Hematopoietic multipotent progenitor cell treated with erythropoietin and hydrocortisone succinate and interleukin-3 and kit ligand, for 8 days (in vitro differentiated cells): Measurements from ENCODE around the gene FTO.

Source experiments
- DNase-seq: peaks from one replicate; pipeline ENCODE4 v3.0.0-alpha.2; 2015

Gene FTO

DNA sequence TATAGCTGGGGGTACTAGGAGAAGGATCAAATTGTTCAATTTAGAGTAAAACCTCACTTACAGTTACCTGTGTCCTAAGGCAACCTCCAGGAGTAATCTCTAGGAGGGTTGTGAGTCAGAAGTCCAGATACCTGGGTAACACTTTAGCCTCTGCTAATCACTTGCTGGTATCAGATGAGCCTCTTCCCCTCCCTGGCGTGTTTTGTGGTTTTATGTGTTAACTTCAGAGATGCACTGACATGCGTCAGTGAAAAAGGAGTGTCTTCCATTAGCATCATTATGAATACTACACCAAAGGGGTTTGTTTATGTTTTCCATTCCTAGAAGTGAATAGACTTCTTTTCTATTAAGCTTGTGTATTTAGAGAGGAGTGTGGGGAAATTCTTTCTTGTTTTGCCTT lies 208.2 kb downstream of the FTO start:
- no peak for DNase-seq

DNA sequence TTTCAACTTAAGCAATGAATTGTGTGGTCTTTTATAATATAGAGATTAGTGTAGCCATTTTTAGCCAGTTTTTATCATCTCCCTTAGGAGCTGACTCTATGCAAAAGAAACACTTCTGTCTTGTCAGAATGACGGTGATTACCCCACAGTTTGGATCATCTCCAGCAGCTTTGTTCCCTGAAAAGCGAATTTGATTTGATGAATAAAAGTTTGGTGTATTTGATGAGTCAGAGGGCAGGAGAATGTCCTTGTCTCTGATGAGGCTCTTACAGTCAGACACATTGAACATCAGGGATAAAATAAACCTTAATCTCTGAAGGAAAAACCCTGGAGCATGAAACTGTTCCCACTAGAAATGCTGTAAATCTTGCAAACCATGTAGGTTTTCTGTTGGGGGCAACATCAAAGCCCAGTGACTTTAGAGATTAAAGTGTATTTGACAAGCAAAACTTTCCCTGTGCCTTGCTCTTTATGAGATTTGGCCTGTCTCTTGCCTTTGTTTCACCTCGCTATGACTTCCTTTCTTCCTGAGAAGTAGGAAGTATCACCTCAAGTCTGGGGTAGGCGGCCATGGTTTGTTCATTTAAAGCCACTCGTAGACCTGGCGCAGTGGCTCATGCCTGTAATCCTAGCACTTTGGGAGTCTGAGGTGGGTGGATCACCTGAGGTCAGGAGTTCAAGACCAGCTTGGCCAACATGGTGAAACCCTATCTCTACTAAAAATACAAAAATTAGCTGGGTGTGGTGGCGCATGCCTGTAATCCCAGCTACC lies 209.3 kb downstream of the FTO start:
- no peak for DNase-seq

DNA sequence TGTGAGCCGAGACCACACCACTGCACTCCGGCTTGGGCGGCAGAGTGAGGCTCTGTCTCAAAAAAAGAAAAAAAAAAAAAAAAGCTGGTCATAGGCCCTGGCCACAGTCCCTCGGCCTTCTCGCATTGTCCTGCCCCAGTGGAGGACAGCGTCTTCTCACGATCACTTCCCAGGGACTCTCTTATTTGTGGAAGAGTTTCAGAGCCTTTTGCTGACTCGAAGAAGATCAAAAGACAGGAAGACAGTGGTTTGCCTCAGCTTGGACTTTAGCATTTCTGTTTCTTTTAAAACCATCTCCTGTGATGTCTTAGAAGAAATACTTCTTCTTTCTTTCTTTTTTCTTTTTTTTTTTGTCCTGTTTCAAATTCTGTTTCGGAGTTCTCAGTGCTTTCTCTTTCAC lies 210.0 kb downstream of the FTO start:
- no peak for DNase-seq

DNA sequence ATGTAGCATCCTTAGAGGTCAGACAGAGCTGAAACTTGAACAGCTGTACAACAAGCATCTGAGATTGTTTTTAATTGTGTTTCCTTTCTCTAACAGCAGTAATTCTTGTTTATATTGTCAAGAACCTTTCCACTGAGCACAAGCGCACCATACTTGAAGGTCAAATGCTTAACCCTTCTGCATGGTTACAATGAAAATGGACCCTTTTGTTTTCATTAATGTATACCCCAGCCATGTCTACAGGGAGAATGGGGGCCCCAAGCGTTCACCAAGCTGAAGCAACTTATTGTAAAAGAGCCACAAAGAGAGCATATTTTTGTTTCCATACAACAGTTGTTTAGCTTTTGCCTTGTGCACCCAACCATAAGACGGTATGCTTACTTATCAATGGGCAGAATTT lies 210.8 kb downstream of the FTO start:
- no peak for DNase-seq

DNA sequence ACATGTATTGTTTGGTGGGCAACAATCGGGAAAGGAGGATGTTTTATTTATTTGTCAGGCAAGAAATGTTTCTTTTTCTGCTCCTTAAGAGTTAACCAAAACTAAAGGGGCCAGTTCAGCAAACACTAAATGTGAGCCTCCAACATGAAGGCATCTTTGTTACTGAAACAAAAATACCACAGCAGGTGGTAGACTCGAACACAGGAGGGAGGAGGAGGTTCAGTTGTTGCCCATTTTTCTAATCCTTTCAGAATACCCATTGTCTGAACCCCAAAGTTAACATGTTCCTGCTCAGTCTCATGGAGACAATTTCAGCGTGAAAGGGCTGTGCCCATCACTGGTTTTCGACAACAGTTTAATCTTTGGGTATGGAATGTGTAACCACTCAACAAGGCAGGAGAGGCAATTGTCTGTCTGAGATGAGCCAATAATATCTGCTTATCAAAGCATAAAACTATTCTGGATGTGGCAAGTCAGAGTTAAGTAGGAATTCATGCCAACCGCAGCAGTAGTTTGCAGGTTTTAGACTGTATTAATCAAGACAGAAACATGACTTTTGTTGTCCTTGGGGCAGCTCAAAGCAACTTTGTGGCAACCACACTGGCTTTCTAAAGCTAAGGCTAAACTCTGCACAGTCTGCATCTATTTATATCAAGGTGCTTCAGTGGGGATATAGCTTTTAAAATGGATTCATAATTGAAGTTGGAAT lies 211.7 kb downstream of the FTO start:
- DNase-seq, result no peak

DNA sequence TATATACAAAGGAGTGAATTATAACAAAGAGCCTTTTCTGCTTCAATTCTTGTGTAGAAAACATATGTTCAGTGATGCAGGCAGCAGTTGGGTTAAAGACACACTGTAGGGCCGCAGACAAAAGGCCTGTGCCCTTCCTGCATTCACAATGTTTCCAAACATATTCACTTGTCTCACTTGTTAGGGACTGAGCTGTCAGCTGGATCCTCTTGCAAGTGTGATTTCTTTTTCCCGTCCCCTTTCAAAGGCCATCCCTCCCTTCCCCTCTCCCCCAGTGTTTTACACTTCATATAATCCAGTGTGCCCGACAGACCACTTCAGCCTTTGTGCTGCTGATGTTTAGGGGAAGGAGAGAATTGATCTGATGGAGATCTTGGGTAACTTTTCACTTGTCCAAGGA lies 217.0 kb downstream of the FTO start:
- DNase-seq, result no peak

DNA sequence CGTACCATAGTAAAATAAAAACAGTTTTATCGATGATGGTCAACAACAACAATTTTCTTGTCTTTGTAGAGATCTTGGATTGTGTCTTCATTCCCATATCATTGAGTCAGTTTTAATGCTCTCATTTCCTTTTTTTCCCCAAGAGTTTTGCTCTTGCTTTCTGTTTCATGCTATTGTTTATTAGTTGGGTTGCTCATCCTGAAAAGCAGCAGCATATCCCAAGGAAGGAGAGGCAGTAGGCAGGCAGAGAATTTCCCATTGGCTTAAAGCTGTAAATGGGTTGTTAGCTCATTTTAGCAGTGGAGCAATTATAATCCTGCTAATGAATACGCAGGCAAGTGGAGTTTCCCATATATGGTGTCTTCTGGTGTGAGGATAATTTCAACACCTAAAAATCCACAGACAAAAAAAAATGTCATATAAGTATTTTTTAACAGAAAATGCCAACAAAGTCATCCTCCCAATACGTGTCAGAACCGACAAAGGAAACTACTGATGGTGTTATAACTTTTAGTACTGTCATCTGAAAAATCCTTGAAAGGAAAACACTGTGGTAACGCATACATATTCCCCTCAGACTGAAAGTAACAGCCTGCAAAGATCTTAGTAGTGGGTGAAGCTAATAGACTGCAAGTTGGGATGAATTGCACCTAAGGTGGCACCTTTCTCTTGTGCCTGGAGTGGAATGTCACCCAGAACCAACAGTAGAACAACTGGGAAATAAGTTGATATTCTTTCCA lies 218.3 kb downstream of the FTO start:
- no peak for DNase-seq

DNA sequence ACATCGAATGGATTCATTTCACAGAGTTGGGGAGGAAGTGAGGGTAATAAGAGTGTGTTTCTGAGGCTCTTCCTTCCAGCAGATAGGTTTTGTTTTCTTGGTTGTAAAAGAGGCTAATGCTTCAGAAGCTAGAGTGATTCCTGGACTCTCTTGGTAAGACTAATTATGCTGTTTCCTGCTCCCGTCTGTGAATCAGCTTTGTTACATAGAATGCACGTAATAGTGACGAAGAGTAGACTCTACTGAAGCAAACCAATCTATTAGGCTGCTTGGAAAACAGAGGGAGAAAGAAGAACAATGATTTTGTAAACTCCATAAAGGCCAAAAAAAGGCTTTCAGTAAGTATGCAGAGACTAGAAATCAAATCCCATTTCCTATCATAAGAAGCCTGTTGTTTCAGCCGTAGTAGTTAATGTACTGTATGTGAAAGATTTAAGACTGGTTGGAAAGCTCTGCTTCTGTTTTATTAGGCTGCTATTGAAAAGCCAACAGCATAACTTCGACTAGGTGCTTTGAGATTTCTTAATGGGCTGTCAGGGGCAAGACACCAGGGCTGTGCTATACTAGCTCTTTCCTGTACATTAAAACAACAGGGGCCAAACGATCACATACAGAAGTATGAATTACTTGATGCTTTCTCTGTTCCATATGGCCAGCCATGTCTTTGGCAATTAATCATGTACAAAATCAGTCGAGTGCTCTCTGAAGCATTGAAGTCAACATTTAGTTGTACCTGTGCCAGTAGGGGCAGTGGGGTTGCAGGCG lies 219.0 kb downstream of the FTO start:
- DNase-seq, result no peak

DNA sequence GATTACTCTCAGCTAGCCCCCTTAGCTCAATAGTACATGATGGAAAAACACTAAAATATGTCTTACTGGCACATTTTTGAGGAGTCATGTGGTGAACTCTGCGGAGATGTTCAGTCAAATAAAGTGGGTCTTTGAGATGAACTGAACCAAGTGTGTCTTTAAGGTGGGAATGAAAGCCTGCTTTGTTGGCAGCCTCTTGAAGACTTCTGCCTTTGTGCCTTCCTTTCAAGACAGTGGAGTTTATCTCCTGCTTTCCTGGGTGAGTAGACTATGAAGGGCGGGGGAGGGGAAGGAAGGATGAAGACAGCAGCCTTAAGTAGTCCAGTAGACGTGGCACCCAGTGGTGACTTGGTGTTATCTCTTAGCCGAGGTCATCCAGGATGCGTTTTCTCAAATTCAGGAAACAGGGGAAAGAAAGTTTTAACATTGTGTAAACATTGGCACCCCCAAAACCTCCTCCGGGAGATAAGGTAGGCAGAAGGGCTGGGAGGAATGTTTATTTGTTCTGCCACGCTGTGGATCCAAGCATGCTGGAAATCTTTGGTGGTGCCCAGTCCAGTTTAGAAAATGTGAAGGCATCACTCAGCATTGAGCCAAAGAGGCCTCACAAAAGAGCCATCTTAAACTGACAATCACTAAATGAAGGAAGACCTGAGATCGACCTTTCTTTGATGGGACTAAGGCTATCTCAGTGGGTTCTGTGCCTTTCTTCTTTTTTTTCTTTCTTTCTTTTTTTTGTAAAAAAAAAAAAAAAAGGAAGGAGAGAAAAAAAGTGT lies 220.6 kb downstream of the FTO start:
- no peak for DNase-seq

DNA sequence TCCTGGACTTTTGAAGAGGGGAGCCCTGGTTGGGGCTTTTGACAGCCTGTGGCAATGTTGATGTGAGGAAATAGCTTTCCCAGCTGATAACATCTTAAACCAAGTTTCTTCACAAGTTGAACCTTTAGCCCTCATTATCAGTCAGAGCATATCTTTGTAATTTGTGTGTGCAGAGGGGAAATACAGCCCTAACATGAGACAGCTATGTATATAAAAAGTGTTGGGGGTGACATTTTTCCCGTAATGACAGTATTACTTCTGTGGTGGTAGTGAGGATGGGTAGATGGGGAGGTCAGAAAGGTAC lies 221.1 kb downstream of the FTO start:
- DNase-seq, result no peak

DNA sequence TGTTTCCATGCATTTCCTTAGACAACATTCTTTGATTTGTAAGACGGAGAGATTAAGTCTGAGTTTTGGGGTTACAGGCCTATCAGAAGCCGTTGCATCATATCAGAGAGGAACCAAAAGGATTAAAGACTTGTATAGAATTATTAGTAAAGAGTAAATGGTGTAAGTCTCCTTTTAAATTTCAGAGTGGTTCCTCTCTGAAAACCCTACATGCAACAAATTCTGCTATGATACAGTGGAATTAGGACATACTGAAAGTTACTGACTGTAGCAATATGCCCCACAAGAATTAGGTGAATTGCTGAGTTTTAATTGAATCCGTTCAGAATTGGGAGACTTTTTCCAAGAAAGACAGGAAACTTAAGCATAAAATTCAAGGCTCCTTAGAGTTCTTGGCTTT lies 221.6 kb downstream of the FTO start:
- DNase-seq, result no peak

DNA sequence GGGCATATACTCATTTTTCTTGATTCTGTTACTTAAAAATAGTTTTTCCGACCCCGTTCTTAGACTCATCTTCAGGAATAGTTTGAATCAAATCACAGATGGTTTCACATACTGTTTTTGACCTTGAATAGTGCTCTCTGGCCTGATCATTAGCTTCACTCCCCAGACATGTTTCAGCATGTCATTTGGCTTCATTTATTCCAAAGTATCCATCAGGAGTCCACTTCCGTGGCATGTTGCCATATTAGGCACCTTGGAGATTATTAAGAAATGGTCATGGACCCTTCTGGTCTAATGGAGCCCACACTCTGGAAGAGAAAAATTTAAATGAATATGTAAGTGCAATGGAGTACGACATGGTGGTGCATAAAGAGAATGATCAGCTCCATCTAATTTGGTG lies 222.3 kb downstream of the FTO start:
- no peak for DNase-seq

DNA sequence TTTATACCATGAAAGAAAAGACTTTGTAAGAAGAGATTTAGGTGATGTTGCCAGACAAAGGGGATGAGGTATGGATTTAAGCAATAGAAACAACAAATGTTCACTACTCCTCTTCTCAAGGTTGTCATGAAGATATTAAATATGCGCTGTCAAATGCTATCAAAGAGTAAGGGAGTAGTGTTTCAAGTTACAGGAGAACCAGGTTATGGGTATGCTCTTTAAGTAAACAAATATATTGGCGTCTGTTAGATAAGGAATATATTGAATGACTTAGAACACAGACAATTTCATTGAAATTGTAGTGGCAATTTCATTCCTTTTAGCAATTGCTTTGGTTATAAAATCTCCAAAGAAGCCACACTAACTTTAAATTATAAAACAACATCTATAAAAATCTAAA lies 229.0 kb downstream of the FTO start:
- no peak for DNase-seq

DNA sequence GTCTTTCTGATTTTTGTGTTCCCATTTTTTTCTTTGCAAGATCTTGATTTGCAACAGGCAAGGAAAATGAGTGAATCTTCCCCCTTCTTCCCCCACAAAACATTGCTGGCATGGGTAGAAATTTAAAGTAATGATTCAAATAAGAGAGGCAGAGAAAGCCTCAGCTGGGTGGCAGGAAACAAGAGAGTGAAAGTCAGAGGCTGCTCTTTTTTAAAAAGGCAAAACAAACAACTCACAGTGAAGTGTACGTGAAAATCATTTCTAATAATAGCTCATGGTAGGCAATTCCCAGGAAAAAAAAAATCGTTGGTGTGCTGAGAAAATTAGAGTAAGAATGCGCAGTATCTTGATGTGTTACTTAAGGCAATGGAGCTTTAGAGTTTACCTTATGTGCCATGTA lies 229.5 kb downstream of the FTO start:
- DNase-seq, result no peak

DNA sequence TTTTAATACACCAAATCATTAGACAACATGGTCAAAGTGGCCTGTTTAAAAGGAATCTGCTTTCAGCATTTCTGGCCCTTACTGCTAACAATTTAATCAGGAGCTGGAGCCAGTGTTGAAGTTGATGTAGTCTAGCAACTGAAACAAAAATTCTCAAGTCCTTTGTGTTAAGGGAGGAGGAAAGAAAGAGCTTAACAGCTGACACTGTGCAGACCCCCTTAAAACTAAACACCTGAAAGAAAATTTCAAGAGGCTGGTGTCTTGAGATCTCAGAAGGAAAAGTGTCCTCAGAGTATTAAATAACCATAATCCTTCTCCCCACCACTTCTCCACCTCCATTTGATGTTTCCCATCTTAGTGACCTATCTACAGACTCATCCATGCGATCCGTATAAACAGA lies 232.1 kb downstream of the FTO start:
- no peak for DNase-seq

DNA sequence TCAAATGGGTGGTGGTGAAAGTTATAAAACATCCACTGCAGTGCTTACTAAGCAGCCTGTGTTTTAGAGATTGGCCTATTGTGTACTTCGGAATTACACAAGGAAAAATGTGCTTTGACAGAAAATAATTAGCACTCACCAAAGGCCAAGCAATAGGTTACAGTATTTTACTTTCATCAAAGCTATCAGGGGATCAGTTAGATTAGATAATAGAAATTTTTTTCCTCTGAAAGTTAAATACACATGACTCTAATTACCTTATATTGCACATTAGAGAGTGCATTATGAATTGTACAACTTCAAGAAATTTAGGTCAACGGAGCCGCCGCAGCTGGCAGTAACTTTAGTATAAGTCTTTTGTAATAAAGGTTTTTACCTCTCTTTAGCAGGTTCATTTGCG lies 232.6 kb downstream of the FTO start:
- DNase-seq, result no peak

DNA sequence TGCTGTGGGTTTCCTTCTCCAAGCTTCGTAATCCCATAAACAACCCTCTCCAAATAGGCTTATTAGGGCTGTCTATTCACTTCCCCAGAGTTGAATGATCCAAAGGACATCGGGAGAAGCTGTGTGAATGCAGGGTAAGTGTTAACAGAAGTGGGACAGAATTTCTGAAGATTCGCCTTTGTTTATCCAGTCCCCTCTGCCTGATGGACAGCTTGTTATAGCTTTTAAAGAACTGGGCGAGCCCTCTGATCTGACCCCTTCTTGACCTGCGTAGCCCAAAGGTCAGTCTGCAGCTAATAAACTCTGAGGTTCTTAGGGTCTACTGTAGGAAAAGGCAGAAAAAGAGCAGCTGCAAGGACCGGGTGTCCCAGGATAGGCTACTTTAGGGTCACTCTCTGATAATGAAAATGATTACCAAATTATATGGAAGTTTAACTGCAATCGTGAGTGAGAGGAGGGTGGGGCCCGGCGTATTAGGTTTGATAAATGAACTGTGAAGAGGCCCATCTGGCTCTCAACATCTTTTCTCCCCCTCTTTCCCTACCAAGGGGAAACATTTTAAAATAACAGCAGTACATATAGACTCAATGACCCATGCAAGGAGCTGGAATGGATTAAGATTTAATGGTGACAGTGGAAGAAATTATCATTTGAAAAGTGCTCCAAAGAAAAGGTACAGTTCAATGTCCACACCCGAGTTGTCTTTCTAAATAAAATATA lies 233.4 kb downstream of the FTO start:
- no peak for DNase-seq

DNA sequence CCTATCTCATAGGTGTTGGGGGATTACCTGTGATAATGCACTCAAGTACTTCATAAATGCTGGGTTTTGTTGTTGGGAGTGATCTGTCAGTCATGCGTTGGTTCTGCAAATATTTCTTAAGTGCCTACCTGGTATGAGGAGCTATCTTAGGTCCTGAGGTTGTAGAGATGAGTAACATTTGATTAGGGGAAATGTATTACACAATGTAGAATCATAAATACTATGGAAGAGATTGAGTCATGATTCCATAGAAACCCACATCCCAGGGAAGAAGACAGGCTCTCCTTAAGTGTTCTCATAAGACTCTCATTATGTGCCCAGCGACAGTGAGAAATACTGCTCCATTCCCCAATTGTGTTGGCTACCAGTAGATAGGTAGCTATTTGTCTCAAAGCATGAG lies 240.1 kb downstream of the FTO start:
- DNase-seq, result no peak

DNA sequence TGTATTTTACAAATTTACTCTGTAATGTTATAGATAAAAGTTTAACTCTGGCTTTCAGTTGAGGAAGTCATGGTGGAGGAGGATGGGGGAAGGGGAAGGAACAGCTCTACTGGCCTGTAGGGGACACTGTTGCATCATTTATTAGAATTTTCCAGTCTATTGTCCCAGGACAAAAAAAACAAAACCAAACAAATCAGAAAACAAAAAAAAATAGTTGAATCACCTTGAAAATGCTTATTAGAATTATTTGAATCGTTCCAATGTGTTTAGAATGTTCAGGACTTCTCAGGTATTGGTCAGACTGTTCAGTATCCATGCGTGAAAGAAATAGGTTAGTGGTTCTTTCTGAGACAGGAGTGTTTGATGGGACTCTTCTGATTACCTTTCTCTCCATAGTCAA lies 242.0 kb downstream of the FTO start:
- peak; percentile 47 for DNase-seq

DNA sequence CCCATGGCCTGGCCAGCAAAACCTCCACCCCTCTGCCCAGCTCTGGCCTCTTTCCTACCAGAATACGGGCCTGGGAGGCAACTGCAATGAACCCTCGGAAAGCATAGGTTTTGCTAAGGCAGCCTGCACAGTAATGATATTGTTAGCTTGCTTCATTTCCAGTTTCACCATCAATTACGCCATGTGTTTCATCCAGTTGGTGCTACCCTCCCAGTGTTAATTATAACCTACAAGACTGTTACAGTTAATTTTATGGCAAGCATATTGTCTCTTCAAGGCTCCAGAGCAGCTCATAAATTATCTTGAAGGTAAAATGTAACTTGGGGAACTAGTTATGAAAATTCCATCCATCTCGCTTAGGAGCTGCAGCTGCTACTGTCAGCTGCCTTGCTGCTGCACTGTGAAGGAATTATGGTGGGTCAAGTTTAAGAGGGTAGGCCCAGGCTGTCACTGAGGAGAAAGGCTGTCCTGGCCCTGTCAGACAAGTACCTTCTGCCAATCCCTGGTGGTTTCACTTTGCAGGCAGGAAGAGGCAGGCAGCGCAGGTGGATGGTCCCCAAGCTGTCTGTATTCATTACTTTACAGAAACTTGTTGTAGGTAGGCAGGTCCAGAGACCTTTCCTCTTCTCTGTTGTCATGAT lies 242.9 kb downstream of the FTO start:
- DNase-seq, result no peak

DNA sequence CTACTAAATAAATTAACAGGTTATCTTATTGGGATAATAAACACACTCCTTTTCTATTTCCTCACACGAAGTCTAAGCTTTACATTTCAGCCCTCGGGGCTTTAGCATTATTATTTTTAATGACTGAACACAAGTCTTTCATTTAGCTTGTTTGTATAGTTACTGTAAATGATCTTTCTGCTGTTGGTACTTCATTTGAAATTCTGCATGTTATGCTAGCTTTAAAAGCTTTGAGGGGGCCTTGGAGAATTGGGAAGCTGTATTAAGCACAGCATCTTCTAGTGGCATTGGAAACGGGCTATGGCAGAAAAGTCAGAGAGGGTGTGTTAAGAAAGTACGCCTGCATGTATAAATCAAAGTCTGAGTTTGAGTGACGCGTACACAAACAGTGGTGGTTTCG lies 243.7 kb downstream of the FTO start:
- no peak for DNase-seq

DNA sequence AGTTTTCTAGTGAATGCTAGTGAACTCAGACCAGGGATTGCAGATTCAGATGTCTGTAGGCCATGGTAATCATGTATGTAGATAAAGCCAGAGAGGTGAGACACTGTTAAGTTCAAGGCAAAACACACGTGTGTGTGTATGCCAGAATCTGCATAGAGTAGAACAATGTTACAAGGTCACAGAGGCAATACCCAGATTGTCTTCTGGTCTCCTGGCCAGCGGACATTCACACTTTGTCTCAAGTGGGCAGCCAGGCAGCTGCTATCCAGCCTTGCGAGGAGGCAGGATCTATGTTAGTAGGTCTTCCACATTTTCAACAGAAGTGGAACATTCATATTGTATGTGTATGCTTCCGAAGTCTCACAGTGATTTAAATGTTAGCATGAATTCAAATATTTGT lies 244.4 kb downstream of the FTO start:
- DNase-seq, result no peak
